Activated naive CD8-positive, alpha-beta T cell treated with anti-CD3 and anti-CD28 coated beads for 36 hours (primary cell): Measurements from ENCODE around the gene CT45A10. TPM values are rescaled to one million over a fixed set of nuclear protein-coding genes. Genes with fewer than 3 reads are reported as not detected.
"Not testable (repeated sequence)": the region's sequence is repeated elsewhere in the genome, so short reads cannot be mapped to it uniquely, and the experiment has no call there.

Source experiments
- DNase-seq: peaks from one replicate; pipeline ENCODE4 v3.0.0; 2021
- H3K27ac Mint-ChIP-seq: one replicate; pipeline ENCODE4 v1.8.0; 2022; ENCODE audit warnings: mild to moderate bottlenecking, moderate library complexity, mixed read lengths
- H3K27me3 Mint-ChIP-seq: one replicate; pipeline ENCODE4 v1.8.0; 2022; ENCODE audit warnings: mild to moderate bottlenecking, mixed read lengths
- H3K36me3 Mint-ChIP-seq: one replicate; pipeline ENCODE4 v1.8.0; 2021; ENCODE audit warnings: mild to moderate bottlenecking, mixed read lengths
- H3K4me1 Mint-ChIP-seq: one replicate; pipeline ENCODE4 v1.8.0; 2021; ENCODE audit warnings: mixed read lengths
- H3K4me3 Mint-ChIP-seq: one replicate; pipeline ENCODE4 v1.8.0; 2022; ENCODE audit warnings: mild to moderate bottlenecking, moderate library complexity, mixed read lengths
- H3K9me3 Mint-ChIP-seq: one replicate; pipeline ENCODE4 v1.8.0; 2022; ENCODE audit warnings: mixed read lengths
- total RNA-seq, 2 experiments: library from RNA; stranded (reverse); gene quantifications; one replicate each; pipeline ENCODE4 v1.2.3, GENCODE V29; 2021

CT45A10 gene, protein sequence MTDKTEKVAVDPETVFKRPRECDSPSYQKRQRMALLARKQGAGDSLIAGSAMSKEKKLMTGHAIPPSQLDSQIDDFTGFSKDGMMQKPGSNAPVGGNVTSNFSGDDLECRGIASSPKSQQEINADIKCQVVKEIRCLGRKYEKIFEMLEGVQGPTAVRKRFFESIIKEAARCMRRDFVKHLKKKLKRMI
- total RNA-seq = not detected

DNA sequence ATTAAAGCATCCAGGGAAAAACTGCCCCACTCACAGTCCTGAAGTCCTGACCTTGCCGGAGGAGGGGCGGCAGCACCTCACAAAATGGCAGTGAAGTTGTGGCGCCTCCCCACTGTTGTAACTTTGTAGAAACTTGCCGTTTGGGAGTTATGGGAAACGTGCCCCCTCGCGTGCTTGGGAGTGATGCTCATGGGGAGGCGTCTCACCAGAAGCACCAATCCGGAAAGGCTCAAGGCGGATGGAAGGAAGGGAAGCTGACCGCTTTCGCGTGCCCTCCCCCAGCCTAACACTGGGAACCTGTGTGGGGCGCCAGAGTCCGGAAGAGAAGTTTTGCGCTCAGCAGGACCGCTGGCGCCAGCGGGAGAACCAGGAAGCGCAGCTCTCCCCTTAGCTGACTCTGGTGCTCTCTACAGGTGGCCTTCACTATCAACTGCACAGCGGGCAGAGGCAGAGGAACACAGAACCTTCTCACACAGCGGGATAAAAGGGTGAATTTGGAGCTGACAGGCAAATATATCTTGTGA is at the start of gene CT45A10, which contains the start of gene SAGE1:
TSS of gene CT45A10 (minus strand) at position 151 of the 524 bp plus-strand sequence. CDS start 8,100 bp downstream, outside the sequence.
TSS of gene SAGE1 (plus strand) at position 423 of the 524 bp plus-strand sequence. CDS start 2,527 bp downstream, outside the sequence.
- Mint-ChIP-seq H3K27me3 (peaks cover 4% of the 10 kb centered on the region), H3K4me1 (no peaks in the 10 kb centered on the region), H3K9me3 (no peaks in the 10 kb centered on the region), H3K4me3 (no peak within 1 kb of the TSS), H3K36me3 (no peaks in the 10 kb centered on the region), H3K27ac (no peak within 1 kb of the TSS)
- no peak for DNase-seq

DNA sequence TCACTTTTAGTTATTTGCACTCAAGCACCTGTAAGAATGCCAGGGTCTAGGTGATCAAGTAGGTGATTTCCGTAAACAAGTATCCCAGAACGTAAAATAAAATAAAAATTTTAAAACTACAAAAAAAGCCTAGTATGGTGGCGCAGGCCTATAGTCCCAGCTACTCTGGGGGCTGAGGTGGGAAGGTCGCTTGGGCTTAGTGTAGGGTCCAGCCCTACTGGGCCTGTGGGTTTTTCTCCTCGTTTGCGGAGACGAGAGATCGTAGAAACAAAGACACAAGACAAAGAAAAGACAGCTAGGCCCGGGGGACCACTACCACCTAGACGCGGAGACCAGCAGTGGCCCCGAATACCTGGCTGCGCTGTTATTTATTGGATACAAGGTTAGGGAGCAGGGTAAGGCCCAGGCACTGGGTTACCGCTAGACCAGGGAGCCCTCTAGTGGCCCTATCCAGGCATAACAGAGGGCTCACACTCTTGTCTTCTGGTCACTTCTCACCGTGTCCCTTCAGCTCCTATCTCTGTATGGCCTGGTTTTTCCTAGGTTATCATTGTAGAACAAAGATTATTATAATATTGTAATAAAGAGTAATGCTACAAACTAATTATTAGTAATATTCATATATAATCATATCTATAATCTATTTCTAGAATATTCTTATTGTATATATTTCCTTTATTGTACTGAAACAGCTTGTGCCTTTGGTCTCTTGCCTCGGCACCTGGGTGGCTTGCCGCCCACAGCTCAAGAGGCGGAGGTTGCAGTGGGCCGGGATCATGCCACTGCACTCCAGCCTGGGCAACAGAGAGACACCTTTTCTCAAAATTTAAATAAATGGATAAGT is 38.6 kb upstream of the CT45A10 start:
- Mint-ChIP-seq H3K4me3 (no peak overlapping the region), H3K36me3 (no peaks in the 10 kb centered on the region), H3K4me1 (no peaks in the 10 kb centered on the region), H3K9me3 (no peaks in the 10 kb centered on the region), H3K27me3 (no peaks in the 10 kb centered on the region), H3K27ac (no peak overlapping the region)
- DNase-seq = peak; percentile 18

DNA sequence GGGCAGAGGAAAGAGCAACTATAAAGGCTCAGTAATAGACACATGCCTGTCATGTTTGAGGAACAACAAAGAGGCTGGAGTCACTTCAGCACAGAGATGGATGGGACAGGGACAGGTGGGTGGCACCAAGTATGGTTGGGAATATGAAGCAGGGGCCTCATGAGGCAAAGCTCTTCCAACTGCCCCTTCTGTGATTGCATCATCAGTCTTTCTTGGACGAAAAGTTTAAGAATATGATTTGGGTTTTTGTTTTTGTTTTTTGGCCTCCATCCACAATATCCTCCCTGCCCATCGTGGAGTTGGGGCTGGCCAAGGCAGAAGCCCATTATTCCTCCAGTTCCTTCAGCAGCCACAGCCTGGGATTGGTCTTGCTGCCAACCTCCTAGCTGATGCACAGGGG is 34.7 kb upstream of the CT45A10 start:
- Mint-ChIP-seq H3K4me3 (no peak overlapping the region), H3K27me3 (no peaks in the 10 kb centered on the region), H3K9me3 (no peaks in the 10 kb centered on the region), H3K36me3 (no peaks in the 10 kb centered on the region), H3K27ac (no peak overlapping the region), H3K4me1 (no peaks in the 10 kb centered on the region)
- DNase-seq = no peak

DNA sequence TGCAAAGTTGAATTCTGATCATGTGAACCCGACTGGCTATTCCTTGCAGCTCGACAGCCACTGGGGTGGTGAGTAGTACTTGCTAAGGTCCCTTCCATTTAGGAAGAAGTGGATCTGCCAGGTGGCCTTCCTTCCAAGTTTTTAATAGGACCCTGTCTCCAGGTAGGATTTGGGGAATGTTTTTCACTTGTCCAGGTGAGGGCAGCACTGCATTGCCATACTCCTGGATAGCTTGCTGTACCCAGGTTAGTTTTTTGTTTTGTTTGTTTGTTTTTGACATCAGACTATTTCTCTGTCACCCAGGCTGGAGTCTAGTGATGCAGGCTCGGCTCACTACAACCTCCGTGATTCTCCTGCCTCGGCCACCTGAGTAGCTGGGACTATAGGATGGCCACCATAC is 30.1 kb upstream of the CT45A10 start:
- H3K36me3 Mint-ChIP-seq = no peaks in the 10 kb centered on the region

DNA sequence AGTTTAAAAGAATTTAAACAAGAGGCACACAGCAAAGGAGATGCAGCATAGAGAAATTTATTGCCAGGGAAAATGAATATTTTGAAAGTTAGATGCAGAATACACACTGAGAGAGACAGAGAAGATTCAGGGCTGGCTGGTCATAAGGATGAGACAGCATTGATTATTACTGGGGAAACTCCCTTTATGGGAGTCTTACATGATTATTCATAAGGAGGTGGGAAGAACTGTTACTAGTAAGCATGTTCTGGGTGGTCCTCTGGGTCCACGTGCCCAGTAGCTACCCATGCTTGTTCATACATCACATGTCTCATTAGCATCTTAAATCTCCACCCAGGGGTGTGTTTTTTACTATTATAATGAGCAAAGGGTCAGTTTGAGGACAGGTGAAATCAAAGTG is 27.3 kb upstream of the CT45A10 start:
- not testable (repeated sequence) for H3K27me3 Mint-ChIP-seq, H3K4me1 Mint-ChIP-seq, H3K9me3 Mint-ChIP-seq, H3K4me3 Mint-ChIP-seq, H3K36me3 Mint-ChIP-seq, DNase-seq, H3K27ac Mint-ChIP-seq

More for the DNA sequence above, 30.1 kb upstream of the CT45A10 start:
- Mint-ChIP-seq H3K9me3 (no peaks in the 10 kb centered on the region), H3K4me1 (no peaks in the 10 kb centered on the region), H3K4me3 (no peak overlapping the region), H3K27me3 (no peaks in the 10 kb centered on the region), H3K27ac (no peak overlapping the region)
- DNase-seq = no peak

DNA sequence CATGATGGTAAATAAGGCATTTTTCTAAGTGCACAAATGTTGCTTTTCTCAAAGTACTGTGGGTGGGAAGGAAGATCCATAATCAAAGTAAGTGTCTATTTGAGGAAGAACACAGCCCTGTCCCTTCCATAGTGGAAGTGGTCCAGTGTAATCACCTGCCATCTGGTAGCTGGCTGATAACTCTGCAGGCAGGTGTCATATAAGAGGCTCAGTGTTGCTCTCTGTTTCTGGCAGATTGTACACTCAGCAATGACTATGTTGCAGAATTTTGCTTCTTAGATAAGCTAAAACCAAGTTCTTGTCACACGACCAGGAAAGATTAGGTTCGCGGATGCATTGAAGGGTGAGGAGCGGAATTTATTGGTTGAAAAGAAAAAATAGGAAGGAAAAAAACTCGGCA is 21.2 kb upstream of the CT45A10 start:
- Mint-ChIP-seq H3K27ac (no peak overlapping the region), H3K27me3 (no peaks in the 10 kb centered on the region), H3K4me1 (no peaks in the 10 kb centered on the region), H3K36me3 (no peaks in the 10 kb centered on the region), H3K9me3 (no peaks in the 10 kb centered on the region), H3K4me3 (no peak overlapping the region)
- no peak for DNase-seq

DNA sequence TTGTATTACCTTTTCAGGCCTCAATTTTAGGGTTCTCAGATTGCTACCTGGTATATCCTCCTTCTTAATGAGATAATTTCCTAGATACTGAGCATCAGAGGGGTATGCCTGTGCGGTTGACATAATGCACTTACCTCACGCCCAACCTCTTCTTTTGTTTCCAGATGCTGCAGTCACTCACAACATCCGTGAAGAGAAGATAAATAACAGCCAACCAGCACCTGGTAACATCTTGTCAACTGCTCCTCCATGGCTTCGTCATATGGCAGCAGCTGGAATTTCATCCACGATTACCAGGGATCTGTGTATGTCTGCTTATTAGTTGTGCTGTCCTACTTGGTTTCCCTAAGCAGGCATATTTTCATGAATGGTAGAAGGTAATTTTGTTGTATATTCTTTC is 17.0 kb upstream of the CT45A10 start:
- Mint-ChIP-seq H3K27ac (no peak overlapping the region), H3K36me3 (no peaks in the 10 kb centered on the region), H3K27me3 (no peaks in the 10 kb centered on the region), H3K4me3 (no peak overlapping the region), H3K4me1 (no peaks in the 10 kb centered on the region), H3K9me3 (no peaks in the 10 kb centered on the region)
- DNase-seq = no peak

DNA sequence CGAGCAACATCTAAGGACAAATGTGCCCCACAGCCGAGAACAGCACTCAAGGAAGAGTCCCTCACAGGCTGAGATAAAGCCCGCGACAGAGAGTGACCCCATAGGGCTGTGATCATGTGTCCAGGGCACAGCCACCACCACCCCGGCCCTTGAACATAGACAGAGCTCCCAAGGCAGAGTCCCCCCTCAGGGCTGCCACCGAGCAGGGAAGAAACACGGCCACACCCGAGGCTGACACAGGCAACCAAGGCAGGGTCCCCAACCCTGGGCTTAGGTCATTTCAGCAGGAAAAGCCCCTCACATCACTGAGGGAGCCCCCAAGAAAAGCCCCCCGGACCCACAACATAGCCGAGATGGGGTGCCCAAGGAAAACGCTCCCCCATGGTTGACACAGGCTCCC is 463 bp downstream of the CT45A10 start:
- H3K4me3 Mint-ChIP-seq = no peak overlapping the region
- no peaks in the 10 kb centered on the region for H3K36me3 Mint-ChIP-seq
- no peaks in the 10 kb centered on the region for H3K4me1 Mint-ChIP-seq
- peaks cover 4% of the 10 kb centered on the region for H3K27me3 Mint-ChIP-seq
- no peaks in the 10 kb centered on the region for H3K9me3 Mint-ChIP-seq
- no peak for DNase-seq
- H3K27ac Mint-ChIP-seq = no peak overlapping the region

DNA sequence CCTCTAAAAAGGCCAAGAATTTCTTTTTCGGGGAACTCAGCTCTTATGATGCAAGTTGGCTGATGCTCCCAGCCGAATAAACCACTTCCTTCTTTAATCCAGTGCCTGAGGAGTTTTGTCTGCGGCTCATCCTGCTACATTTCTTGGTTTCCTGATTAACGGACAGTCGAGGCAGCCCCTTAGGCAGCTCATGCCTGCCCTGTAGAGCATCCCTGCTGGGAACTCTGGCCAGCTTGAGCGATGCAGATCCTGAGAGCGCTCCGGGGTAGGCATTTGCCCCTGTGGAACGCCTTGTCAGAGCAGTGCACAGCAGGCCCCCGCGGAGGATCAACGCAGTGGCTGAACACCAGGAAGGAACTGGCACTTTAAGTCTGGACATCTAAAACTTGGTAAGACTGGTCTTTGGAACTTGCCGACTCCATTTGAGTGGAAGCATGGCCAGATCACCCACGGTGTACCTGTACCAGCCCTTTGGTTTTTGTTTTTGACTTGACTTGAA is 3.1 kb downstream of the CT45A10 start:
- Mint-ChIP-seq H3K27ac (no peak overlapping the region), H3K4me3 (no peak overlapping the region), H3K27me3 (peaks cover 4% of the 10 kb centered on the region), H3K9me3 (no peaks in the 10 kb centered on the region), H3K4me1 (no peaks in the 10 kb centered on the region), H3K36me3 (no peaks in the 10 kb centered on the region)
- no peak for DNase-seq

DNA sequence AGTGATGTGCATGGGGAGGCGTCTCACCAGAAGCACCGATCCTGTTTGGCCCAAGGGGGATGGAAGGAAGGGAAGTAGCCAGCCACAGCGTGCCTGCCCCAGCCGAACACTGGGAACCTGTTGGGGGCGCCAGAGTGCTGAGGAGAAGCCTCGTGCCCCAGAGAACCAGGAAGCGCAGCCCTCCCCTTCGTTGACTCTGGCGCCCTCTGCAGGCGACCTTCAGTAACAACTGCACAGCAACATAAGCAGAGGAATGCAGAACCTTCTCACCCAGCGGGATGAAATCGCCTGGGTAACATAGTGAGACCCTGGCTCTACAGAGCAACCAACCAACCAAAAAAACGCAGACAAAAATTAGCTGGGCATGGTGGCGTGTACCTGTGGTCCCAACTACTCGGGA is 4.3 kb downstream of the CT45A10 start:
- not testable (repeated sequence) for H3K9me3 Mint-ChIP-seq, H3K27me3 Mint-ChIP-seq, H3K4me3 Mint-ChIP-seq, H3K27ac Mint-ChIP-seq, H3K4me1 Mint-ChIP-seq, H3K36me3 Mint-ChIP-seq
- peak; percentile 47 for DNase-seq

DNA sequence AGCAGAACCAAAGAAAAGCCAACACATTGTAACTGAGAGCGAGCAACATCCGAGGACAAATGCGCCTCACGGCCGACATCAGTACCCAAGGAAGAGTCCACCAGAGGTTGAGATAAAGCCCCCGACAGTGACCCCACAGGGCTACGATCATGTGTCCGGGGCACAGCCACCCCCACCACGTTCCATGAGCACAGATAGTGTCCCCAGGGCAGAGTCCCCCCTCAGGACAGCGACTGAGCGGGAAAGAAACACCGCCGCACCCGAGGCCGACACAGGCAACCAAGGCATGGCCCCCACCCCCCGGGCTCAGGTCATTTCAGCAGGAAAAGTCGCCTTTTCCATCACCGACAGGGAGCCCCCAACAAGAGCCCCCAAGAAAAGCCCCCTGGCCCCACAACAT is 5.0 kb downstream of the CT45A10 start:
- DNase-seq, H3K9me3 Mint-ChIP-seq, H3K4me1 Mint-ChIP-seq: not testable (repeated sequence)

DNA sequence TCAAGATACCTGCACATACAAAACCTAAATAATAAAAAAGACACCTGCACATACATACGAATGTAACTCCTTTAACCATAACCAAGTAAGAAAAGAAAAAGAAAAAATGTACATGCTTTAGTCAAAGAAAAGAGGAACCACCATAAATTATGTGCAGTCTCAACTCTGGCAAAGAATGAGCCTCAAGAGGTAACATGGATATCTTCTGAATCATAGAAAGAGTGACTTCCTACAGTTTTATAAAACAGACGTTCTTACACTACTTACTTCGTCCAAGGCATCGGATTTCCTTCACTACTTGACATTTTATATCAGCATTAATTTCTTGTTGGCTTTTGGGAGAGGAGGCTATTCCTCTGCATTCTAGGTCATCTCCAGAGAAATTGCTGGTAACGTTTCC is 10.5 kb downstream of the CT45A10 start:
- not testable (repeated sequence) for H3K27ac Mint-ChIP-seq, DNase-seq, H3K9me3 Mint-ChIP-seq, H3K36me3 Mint-ChIP-seq, H3K4me1 Mint-ChIP-seq, H3K27me3 Mint-ChIP-seq, H3K4me3 Mint-ChIP-seq

More for the DNA sequence above, 5.0 kb downstream of the CT45A10 start:
- H3K4me3 Mint-ChIP-seq, H3K36me3 Mint-ChIP-seq, H3K27me3 Mint-ChIP-seq, H3K27ac Mint-ChIP-seq: not testable (repeated sequence)

DNA sequence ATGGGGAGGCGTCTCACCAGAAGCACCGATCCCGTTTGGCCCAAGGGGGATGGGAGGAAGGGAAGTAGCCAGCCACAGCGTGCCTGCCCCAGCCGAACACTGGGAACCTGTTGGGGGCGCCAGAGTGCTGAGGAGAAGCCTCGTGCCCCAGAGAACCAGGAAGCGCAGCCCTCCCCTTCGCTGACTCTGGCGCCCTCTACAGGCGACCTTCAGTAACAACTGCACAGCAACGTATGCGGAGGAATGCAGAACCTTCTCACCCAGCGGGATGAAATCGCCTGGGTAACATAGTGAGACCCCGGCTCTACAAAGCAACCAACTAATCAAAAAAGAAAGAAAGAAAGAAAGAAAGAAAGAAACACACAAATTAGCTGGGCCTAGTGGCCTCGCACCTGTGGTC is 21.5 kb downstream of the CT45A10 start, which contains the start of gene CT45A9:
TSS of gene CT45A9 (minus strand) at position 101 of the 400 bp plus-strand sequence. CDS start 3,751 bp downstream, outside the sequence.
- H3K4me3 Mint-ChIP-seq, H3K36me3 Mint-ChIP-seq, H3K9me3 Mint-ChIP-seq, DNase-seq, H3K27me3 Mint-ChIP-seq, H3K27ac Mint-ChIP-seq, H3K4me1 Mint-ChIP-seq: not testable (repeated sequence)

DNA sequence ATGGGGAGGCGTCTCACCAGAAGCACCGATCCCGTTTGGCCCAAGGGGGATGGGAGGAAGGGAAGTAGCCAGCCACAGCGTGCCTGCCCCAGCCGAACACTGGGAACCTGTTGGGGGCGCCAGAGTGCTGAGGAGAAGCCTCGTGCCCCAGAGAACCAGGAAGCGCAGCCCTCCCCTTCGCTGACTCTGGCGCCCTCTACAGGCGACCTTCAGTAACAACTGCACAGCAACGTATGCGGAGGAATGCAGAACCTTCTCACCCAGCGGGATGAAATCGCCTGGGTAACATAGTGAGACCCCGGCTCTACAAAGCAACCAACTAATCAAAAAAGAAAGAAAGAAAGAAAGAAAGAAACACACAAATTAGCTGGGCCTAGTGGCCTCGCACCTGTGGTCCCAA is 38.8 kb downstream of the CT45A10 start, which contains the start of gene CT45A8:
TSS of gene CT45A8 (minus strand) at position 101 of the 400 bp plus-strand sequence. CDS start 3,755 bp downstream, outside the sequence.
- not testable (repeated sequence) for H3K27me3 Mint-ChIP-seq, H3K9me3 Mint-ChIP-seq, H3K4me3 Mint-ChIP-seq, DNase-seq, H3K36me3 Mint-ChIP-seq, H3K27ac Mint-ChIP-seq, H3K4me1 Mint-ChIP-seq

DNA sequence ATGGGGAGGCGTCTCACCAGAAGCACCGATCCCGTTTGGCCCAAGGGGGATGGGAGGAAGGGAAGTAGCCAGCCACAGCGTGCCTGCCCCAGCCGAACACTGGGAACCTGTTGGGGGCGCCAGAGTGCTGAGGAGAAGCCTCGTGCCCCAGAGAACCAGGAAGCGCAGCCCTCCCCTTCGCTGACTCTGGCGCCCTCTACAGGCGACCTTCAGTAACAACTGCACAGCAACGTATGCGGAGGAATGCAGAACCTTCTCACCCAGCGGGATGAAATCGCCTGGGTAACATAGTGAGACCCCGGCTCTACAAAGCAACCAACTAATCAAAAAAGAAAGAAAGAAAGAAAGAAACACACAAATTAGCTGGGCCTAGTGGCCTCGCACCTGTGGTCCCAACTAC is 56.1 kb downstream of the CT45A10 start, which contains the start of gene CT45A7:
TSS of gene CT45A7 (minus strand) at position 101 of the 400 bp plus-strand sequence. CDS start 3,747 bp downstream, outside the sequence.
- H3K27me3 Mint-ChIP-seq, H3K27ac Mint-ChIP-seq, H3K9me3 Mint-ChIP-seq, H3K36me3 Mint-ChIP-seq, H3K4me1 Mint-ChIP-seq, H3K4me3 Mint-ChIP-seq, DNase-seq: not testable (repeated sequence)
